ENCODE data around the gene RAB4A. TPM values are rescaled to one million over a fixed set of nuclear protein-coding genes. Genes with fewer than 3 reads are reported as not detected.

The RAB4A gene
- polyA plus RNA-seq, 2 of the 4 experiments (the other 2 are of a cell fraction), result 31.5 to 38.4 TPM

DNA sequence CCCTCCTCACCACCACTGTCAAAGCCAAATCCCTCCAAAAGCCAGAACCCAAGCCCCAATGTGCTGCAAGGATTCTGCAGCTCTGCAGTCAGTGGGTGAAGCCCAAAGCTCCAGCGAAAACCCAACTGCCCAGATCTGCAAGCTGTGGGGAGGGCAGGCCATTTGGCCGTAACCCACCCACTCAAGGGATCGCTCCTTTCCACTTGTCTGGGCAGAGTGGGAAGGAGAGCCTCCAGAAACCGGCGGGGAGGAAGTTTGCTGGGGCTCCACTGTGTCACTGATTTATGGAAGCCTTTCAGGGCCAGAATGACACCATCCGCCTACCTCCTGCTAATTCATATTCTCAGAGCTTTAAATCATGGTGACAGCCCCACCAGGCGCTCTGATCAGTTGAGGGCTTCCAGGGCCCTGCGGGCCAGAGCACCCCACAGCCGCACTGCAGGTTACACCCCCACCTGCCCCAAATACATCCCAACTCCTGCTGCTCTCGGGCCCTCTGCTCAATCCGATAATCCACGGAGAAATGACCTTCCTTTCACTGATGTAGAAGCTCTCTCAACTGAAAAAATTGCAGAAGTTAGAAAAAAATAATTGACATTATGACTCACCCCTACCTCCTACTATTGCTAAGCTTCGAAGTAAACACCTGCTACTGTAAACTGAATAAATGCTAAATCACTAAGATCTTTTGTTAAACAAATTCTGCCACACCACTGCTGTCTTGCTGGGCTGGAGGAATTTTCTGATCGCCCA lies 40.6 kb upstream of the RAB4A start:
- 44% methylated on average over 14 of the region's 14 CpGs for WGBS (ENCODE audit: missing lambda C conversion rate)
- Histone ChIP-seq H3K9me3 (no peaks in the 10 kb centered on the region), H3K4me2 (peak overlapping the region; percentile 54), H3K27ac (peak overlapping the region; percentile 72 to 74), H3K4me1 (peaks cover 53% of the 10 kb centered on the region), H3K4me3 (no peak overlapping the region)
- TF ChIP-seq ZFP36 (IDR thresholded peaks at IDR 0.05; ENCODE audit: borderline replicate concordance, partially characterized antibody) (no peak), BHLHE40 (IDR thresholded peaks at IDR 0.05; ENCODE audit: low read depth, low read length) (no peak), TFCP2L1 (CRISPR knock-in tag; IDR thresholded peaks at IDR 0.05) (no peak), FOSL2 (IDR thresholded peaks at IDR 0.05) (no peak; the same call in 1 of the 2 replicates), FOSL2 (CRISPR knock-in tag; IDR thresholded peaks at IDR 0.05) (peak; percentile 85), JUNB (IDR thresholded peaks at IDR 0.05) (peak; percentile 57), ESRRA (IDR thresholded peaks at IDR 0.05; ENCODE audit: borderline replicate concordance, low read length) (no peak), PHF8 (IDR thresholded peaks at IDR 0.05; ENCODE audit: borderline replicate concordance, low read depth) (no peak), GATA3 (IDR thresholded peaks at IDR 0.05; ENCODE audit: borderline replicate concordance) (peak; percentile 44; the same call in 1 of the 2 replicates), RARB (CRISPR knock-in tag; IDR thresholded peaks at IDR 0.05) (no peak), ZSCAN20 (CRISPR knock-in tag; IDR thresholded peaks at IDR 0.05) (no peak), HOXA7 (CRISPR knock-in tag; IDR thresholded peaks at IDR 0.05) (no peak), SREBF2 (IDR thresholded peaks at IDR 0.05) (no peak), EP300 (IDR thresholded peaks at IDR 0.05) (no peak), JUN (IDR thresholded peaks at IDR 0.05) (no peak)
- TF ChIP-seq, protein P1, sequence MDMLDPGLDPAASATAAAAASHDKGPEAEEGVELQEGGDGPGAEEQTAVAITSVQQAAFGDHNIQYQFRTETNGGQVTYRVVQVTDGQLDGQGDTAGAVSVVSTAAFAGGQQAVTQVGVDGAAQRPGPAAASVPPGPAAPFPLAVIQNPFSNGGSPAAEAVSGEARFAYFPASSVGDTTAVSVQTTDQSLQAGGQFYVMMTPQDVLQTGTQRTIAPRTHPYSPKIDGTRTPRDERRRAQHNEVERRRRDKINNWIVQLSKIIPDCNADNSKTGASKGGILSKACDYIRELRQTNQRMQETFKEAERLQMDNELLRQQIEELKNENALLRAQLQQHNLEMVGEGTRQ (IDR thresholded peaks at IDR 0.05), result no peak
- TF ChIP-seq, protein P2, sequence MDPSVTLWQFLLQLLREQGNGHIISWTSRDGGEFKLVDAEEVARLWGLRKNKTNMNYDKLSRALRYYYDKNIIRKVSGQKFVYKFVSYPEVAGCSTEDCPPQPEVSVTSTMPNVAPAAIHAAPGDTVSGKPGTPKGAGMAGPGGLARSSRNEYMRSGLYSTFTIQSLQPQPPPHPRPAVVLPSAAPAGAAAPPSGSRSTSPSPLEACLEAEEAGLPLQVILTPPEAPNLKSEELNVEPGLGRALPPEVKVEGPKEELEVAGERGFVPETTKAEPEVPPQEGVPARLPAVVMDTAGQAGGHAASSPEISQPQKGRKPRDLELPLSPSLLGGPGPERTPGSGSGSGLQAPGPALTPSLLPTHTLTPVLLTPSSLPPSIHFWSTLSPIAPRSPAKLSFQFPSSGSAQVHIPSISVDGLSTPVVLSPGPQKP (IDR thresholded peaks at IDR 0.05; ENCODE audit: low read depth, low read length), result no peak
- TF ChIP-seq, protein P3, sequence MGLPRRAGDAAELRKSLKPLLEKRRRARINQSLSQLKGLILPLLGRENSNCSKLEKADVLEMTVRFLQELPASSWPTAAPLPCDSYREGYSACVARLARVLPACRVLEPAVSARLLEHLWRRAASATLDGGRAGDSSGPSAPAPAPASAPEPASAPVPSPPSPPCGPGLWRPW (IDR thresholded peaks at IDR 0.05), result no peak
- FAIRE-seq (no peak), DNase-seq (ENCODE audit: low read depth in 1 of 2, low spot score in 1 of 2) (no peak), ATAC-seq (peak; percentile 22 to 23; a peak in 4 of 6 replicates)
- ChIA-PET POLR2A (interaction anchor here (0.7 to 1.1 kb wide), 2 partner anchors 25 to 41 kb away, joined by 3 read pairs; partner anchors contain the start of gene RAB4A), CTCF (interaction anchor here (0.6 to 7.9 kb wide), 10 partner anchors 9 to 566 kb away, joined by 3 to 99 read pairs (median 5); partner anchors contain the start of gene RHOU)

DNA sequence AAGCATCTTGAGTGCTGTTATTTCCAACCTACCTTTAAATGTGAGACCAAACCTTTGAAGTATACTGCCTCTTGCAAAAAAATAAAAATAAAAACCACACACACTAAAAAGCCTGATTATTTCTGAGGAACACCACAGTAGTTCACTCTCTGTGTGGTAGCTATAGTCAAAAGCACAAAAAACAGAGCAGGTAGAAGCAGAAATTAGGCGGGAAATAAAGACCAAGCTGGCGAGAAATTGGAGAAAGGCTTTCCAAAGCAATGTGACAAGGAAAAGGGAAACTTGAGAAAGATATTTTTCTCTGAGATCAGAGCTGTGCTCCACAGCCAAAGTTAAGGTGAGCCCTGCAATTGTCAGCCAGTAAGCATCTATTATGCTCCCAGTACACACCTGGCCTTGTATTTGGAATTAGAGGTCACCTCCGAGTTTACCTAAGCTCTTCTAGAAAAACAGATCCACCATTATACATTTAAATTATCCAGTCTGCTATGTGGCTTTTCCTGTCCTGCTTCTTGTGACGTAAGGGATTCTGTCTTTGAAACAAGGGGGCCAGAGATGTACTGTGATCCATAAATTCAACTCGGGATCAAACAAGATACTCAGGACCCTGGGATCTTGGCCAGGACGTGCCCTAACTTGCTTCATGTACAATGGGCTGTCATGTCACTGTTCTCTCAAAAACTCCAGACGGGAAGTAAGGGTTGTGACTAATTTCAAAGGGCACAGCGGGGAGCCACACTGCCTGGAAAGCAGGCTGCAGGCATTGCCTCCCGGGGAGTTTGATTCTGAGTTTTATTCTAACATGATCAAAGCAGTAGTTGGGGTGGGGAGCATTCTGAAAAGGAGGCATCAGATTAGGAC lies 39.8 kb upstream of the RAB4A start:
- ChIA-PET POLR2A (interaction anchor here (0.7 kb wide), 1 partner anchor 40 kb away, joined by 3 read pairs; the partner anchor contains the start of gene RAB4A), CTCF (interaction anchor here (0.9 to 7.9 kb wide), 10 partner anchors 12 to 567 kb away, joined by 3 to 99 read pairs (median 5); partner anchors contain the start of gene RHOU)
- Histone ChIP-seq H3K9me3 (no peaks in the 10 kb centered on the region), H3K4me2 (peak overlapping the region; percentile 54), H3K27ac (peak overlapping the region; percentile 72 to 74), H3K4me1 (peaks cover 49% of the 10 kb centered on the region), H3K4me3 (no peak overlapping the region)
- FAIRE-seq (no peak), DNase-seq (ENCODE audit: low read depth in 1 of 2, low spot score in 1 of 2) (peak; percentile 62 to 66), ATAC-seq (peak; percentile 52 to 56; a peak in 4 of 6 replicates)
- 31% methylated on average over 9 of the region's 9 CpGs for WGBS (ENCODE audit: missing lambda C conversion rate)
- TF ChIP-seq, protein P4, sequence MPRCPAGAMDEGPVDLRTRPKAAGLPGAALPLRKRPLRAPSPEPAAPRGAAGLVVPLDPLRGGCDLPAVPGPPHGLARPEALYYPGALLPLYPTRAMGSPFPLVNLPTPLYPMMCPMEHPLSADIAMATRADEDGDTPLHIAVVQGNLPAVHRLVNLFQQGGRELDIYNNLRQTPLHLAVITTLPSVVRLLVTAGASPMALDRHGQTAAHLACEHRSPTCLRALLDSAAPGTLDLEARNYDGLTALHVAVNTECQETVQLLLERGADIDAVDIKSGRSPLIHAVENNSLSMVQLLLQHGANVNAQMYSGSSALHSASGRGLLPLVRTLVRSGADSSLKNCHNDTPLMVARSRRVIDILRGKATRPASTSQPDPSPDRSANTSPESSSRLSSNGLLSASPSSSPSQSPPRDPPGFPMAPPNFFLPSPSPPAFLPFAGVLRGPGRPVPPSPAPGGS (IDR thresholded peaks at IDR 0.05), result no peak
- no peak for TF ChIP-seq KDM5A (IDR thresholded peaks at IDR 0.05)
- no peak for TF ChIP-seq RNF2 (IDR thresholded peaks at IDR 0.05; ENCODE audit: borderline replicate concordance, low read depth)
- no peak for TF ChIP-seq PHF8 (IDR thresholded peaks at IDR 0.05; ENCODE audit: borderline replicate concordance, low read depth)
- no peak for TF ChIP-seq MAFK (IDR thresholded peaks at IDR 0.05; ENCODE audit: partially characterized antibody)
- peak in 1 of 2 experiments; percentile 36; a peak in 1 of 5 replicates for TF ChIP-seq EP300 (IDR thresholded peaks at IDR 0.05)
- TF ChIP-seq JUNB (IDR thresholded peaks at IDR 0.05), result peak; percentile 34; the same call in 1 of the 2 replicates
- no peak; the same call in 1 of the 2 replicates for TF ChIP-seq GATA3 (IDR thresholded peaks at IDR 0.05; ENCODE audit: borderline replicate concordance)
- TF ChIP-seq, protein P5, sequence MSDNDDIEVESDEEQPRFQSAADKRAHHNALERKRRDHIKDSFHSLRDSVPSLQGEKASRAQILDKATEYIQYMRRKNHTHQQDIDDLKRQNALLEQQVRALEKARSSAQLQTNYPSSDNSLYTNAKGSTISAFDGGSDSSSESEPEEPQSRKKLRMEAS (IDR thresholded peaks at IDR 0.05), result 0 out of 2 replicates have a peak, but pooled peaks have one; percentile 13
- TF ChIP-seq, protein P6, sequence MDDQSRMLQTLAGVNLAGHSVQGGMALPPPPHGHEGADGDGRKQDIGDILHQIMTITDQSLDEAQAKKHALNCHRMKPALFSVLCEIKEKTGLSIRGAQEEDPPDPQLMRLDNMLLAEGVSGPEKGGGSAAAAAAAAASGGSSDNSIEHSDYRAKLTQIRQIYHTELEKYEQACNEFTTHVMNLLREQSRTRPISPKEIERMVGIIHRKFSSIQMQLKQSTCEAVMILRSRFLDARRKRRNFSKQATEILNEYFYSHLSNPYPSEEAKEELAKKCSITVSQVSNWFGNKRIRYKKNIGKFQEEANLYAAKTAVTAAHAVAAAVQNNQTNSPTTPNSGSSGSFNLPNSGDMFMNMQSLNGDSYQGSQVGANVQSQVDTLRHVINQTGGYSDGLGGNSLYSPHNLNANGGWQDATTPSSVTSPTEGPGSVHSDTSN (IDR thresholded peaks at IDR 0.05), result no peak
- TF ChIP-seq, protein P7, sequence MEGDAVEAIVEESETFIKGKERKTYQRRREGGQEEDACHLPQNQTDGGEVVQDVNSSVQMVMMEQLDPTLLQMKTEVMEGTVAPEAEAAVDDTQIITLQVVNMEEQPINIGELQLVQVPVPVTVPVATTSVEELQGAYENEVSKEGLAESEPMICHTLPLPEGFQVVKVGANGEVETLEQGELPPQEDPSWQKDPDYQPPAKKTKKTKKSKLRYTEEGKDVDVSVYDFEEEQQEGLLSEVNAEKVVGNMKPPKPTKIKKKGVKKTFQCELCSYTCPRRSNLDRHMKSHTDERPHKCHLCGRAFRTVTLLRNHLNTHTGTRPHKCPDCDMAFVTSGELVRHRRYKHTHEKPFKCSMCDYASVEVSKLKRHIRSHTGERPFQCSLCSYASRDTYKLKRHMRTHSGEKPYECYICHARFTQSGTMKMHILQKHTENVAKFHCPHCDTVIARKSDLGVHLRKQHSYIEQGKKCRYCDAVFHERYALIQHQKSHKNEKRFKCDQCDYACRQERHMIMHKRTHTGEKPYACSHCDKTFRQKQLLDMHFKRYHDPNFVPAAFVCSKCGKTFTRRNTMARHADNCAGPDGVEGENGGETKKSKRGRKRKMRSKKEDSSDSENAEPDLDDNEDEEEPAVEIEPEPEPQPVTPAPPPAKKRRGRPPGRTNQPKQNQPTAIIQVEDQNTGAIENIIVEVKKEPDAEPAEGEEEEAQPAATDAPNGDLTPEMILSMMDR (IDR thresholded peaks at IDR 0.05), result no peak
- TF ChIP-seq NR3C1 (IDR thresholded peaks at IDR 0.05), result no peak
- TF ChIP-seq RAD21 (conservative IDR thresholded peaks at IDR 0.05 in 1 of 2, IDR thresholded peaks at IDR 0.05 in 1 of 2), result no peak
- no peak for TF ChIP-seq ESRRA (IDR thresholded peaks at IDR 0.05; ENCODE audit: borderline replicate concordance, low read length)

Data from A549 (cell line).